HAP-1 (cell line): ENCODE data around the gene TOR1AIP1.
A peak's percentile ranks its signal among the peaks of the same experiment; 100 is the strongest.

Experiments used
- DNase-seq, 2 experiments: peaks; one replicate each; pipeline ENCODE4 v3.0.0-alpha.2; 2016 to 2020; ENCODE audit warnings: low spot score in 2 of 2
- H3K27me3 ChIP-seq: fragments of 250-450 bp; sonication (Bioruptor Pico); 2 replicates; pipeline ENCODE4 v1.5.1; 2020; ENCODE audit warnings: low read depth, mild to moderate bottlenecking, moderate library complexity
- H3K36me3 ChIP-seq: fragments of 250-450 bp; sonication (Bioruptor Pico); replicated peaks from 2 replicates; pipeline ENCODE4 v1.5.1; 2020; ENCODE audit warnings: mild to moderate bottlenecking
- H3K4me1 ChIP-seq: fragments of 250-450 bp; sonication (Bioruptor Pico); 2 replicates; pipeline ENCODE4 v1.5.1; 2020; ENCODE audit warnings: mild to moderate bottlenecking
- H3K4me3 ChIP-seq: fragments of 250-450 bp; sonication (Bioruptor Pico); 2 replicates; pipeline ENCODE4 v1.5.1; 2020; ENCODE audit warnings: mild to moderate bottlenecking, moderate library complexity
- H3K9me3 ChIP-seq: fragments of 250-450 bp; sonication (Bioruptor Pico); 2 replicates; pipeline ENCODE4 v1.5.1; 2020; ENCODE audit warnings: mild to moderate bottlenecking, moderate library complexity
- in situ Hi-C: fragments of 300-500 bp; cut with MboI; formaldehyde crosslinking; loops from 3 replicates; pipeline ENCODE4 v1.14.3; 2020; ENCODE audit warnings: low sequenced_read_pairs, inconsistent platforms, mixed read lengths

The TOR1AIP1 gene

DNA sequence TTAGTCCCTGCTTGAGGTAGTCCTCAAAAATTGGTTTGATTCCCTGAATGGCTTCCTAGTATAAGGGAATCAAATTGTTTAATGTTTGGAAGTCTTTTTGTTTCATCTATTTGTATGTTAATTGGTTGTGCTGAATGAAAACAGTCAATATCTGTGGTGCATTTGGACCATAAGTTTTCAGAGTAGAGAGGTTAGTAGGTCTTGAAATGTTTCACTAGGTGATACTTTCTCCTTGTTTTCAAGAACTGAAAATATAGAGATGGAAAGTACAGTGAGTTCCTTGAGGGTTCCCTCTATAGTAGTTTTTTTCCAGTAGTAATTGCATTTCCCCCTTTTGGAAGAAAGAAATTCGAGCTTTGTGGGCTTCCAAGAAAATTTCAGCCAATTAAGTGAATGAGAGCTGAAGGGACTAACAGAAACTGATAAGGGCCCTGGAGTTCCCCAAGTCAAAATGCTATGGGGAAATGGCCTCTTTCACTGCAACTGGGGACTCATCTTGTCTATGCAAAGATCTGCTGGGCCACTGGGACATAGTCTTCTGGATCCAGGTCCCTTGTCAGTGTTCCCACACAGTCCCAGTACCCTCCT is 53.9 kb downstream of the TOR1AIP1 start:
- Histone ChIP-seq H3K4me3 (no peak overlapping the region), H3K36me3 (no peaks in the 10 kb centered on the region), H3K4me1 (no peaks in the 10 kb centered on the region; the same call in 1 of the 2 replicates), H3K27me3 (peaks cover 2% of the 10 kb centered on the region), H3K9me3 (no peaks in the 10 kb centered on the region)
- no peak for DNase-seq
- in situ Hi-C loops: no loop called here

- Histone ChIP-seq H3K36me3 (no peaks in the 10 kb centered on the region), H3K27me3 (peaks cover 2% of the 10 kb centered on the region), H3K4me1 (no peaks in the 10 kb centered on the region; the same call in 1 of the 2 replicates), H3K4me3 (no peak overlapping the region), H3K9me3 (no peaks in the 10 kb centered on the region)
- no peak for DNase-seq
- in situ Hi-C loops: no loop called here
Observed at GRCh38 chr1:179937668-179938254, 55.7 kb downstream of the TOR1AIP1 start.

DNA sequence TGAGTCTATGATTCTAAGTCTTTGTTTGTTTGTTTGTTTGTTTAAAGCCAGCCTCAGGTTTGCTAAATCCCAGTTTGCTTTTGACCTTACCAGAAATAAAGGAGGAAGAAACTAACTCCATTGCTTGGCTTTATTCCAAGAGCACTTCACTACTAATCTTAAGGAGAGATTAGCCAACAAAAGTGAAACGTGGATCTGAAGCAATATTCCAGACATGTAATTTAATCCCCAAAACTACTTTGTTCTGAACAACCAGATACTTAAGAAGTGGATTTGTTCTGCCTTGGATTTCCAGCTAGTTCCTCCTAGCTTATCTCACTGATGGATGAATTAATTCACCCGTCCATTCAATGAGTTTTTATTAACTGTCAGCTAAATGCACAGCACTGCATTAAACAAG is 56.7 kb downstream of the TOR1AIP1 start:
- Histone ChIP-seq H3K27me3 (peaks cover 2% of the 10 kb centered on the region), H3K4me1 (no peaks in the 10 kb centered on the region; the same call in 1 of the 2 replicates), H3K4me3 (no peak overlapping the region), H3K9me3 (no peaks in the 10 kb centered on the region), H3K36me3 (no peaks in the 10 kb centered on the region)
- DNase-seq: peak in 1 of 2 experiments; percentile 62
- in situ Hi-C loops: no loop called here

GRCh38 chr1:179939941-179940340 is 57.9 kb downstream of the TOR1AIP1 start:
- Histone ChIP-seq H3K36me3 (no peaks in the 10 kb centered on the region), H3K9me3 (no peaks in the 10 kb centered on the region), H3K27me3 (peaks cover 2% of the 10 kb centered on the region; the same call in 1 of the 2 replicates), H3K4me3 (no peak overlapping the region), H3K4me1 (no peaks in the 10 kb centered on the region; the same call in 1 of the 2 replicates)
- DNase-seq: no peak
- in situ Hi-C loops: no loop called here

GRCh38 chr1:179941454-179941853 is 59.4 kb downstream of the TOR1AIP1 start:
- Histone ChIP-seq H3K4me1 (no peaks in the 10 kb centered on the region; the same call in 1 of the 2 replicates), H3K27me3 (peaks cover 2% of the 10 kb centered on the region; the same call in 1 of the 2 replicates), H3K36me3 (no peaks in the 10 kb centered on the region), H3K9me3 (no peaks in the 10 kb centered on the region), H3K4me3 (no peak overlapping the region)
- no peak for DNase-seq
- in situ Hi-C loops: no loop called here

GRCh38 chr1:179950651-179951050 is 68.6 kb downstream of the TOR1AIP1 start:
- Histone ChIP-seq H3K4me1 (peaks cover 2% of the 10 kb centered on the region; the same call in 1 of the 2 replicates), H3K4me3 (no peak overlapping the region), H3K27me3 (no peaks in the 10 kb centered on the region), H3K36me3 (peaks cover 4% of the 10 kb centered on the region; the same call in 1 of the 2 replicates), H3K9me3 (no peaks in the 10 kb centered on the region)
- no peak for DNase-seq
- in situ Hi-C loops: no loop called here

DNA sequence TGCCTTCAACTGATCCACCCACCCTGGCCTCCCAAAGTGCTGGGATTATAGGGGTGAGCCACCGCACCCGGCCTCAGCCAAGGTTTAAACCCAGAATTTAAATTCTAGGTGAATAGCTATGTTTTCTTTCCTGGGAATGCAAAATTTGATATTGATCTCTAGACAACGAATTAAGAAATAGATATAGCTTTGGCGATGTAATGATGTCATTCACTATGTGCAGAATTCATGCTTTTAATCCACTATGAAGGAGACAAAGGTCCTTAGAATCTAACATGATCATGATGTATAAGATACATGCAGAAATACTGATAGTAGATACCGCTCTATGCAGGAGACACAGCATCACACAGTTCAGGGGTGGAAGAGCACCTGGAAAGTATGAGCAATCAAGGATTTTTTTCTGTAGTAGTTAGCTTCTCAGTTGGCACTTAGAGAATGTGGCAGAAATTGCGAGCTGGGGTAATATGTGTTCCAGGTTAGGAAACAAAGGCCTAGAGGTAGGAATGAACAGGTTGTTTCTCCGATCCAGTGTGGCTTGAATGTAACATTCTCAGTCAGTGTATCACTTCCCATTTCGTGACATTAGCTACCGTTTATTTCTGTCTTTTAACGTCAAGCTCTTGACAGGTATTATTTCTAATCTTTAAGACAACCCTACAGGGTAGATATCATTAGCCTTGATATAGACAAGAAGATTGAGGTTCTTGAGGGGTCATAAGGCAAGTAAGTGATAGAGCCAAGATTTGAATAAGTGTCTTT is 69.5 kb downstream of the TOR1AIP1 start:
- in situ Hi-C loops: no loop called here

GRCh38 chr1:179952186-179952585 is 70.1 kb downstream of the TOR1AIP1 start:
- in situ Hi-C loops: no loop called here
- no peaks in the 10 kb centered on the region for H3K27me3 ChIP-seq
- H3K36me3 ChIP-seq: peaks cover 4% of the 10 kb centered on the region; the same call in 1 of the 2 replicates
- DNase-seq: no peak
- H3K4me3 ChIP-seq: no peak overlapping the region
- peaks cover 8% of the 10 kb centered on the region for H3K4me1 ChIP-seq
- H3K9me3 ChIP-seq: no peaks in the 10 kb centered on the region

More for the DNA sequence above, 69.5 kb downstream of the TOR1AIP1 start:
- Histone ChIP-seq H3K36me3 (peaks cover 4% of the 10 kb centered on the region; the same call in 1 of the 2 replicates), H3K4me3 (no peak overlapping the region), H3K27me3 (no peaks in the 10 kb centered on the region), H3K4me1 (peaks cover 2% of the 10 kb centered on the region), H3K9me3 (no peaks in the 10 kb centered on the region)
- DNase-seq: no peak

- peaks cover 14% of the 10 kb centered on the region for H3K4me1 ChIP-seq
- H3K36me3 ChIP-seq: peaks cover 4% of the 10 kb centered on the region; the same call in 1 of the 2 replicates
- peak; percentile 33 to 36 for DNase-seq
- in situ Hi-C loops: no loop called here
- H3K4me3 ChIP-seq: peak overlapping the region; percentile 93
- no peaks in the 10 kb centered on the region for H3K9me3 ChIP-seq
- H3K27me3 ChIP-seq: no peaks in the 10 kb centered on the region
Observed at GRCh38 chr1:179953974-179954492, 71.9 kb downstream of the TOR1AIP1 start.

GRCh38 chr1:179954493-179955286 is 72.6 kb downstream of the TOR1AIP1 start, which contains the start of gene CEP350:
CEP350 (plus strand) TSS chr1:179954810; CDS start chr1:179986182, 31,372 bp downstream.
- in situ Hi-C loops: no loop called here
- DNase-seq: peak; percentile 99

GRCh38 chr1:179955287-179955680 is 73.2 kb downstream of the TOR1AIP1 start:
- Histone ChIP-seq H3K4me3 (peak overlapping the region; percentile 93), H3K27me3 (no peaks in the 10 kb centered on the region), H3K4me1 (peaks cover 14% of the 10 kb centered on the region), H3K36me3 (peaks cover 4% of the 10 kb centered on the region; the same call in 1 of the 2 replicates), H3K9me3 (no peaks in the 10 kb centered on the region)
- in situ Hi-C loops: no loop called here
- peak; percentile 17 to 61 for DNase-seq

More at GRCh38 chr1:179954493-179955286, 72.6 kb downstream of the TOR1AIP1 start, which contains the start of gene CEP350:
- Histone ChIP-seq H3K9me3 (no peaks in the 10 kb centered on the region), H3K4me1 (peaks cover 14% of the 10 kb centered on the region), H3K4me3 (peak within 1 kb of the TSS; percentile 93), H3K27me3 (no peaks in the 10 kb centered on the region), H3K36me3 (peaks cover 4% of the 10 kb centered on the region; the same call in 1 of the 2 replicates)

- Histone ChIP-seq H3K4me1 (peaks cover 14% of the 10 kb centered on the region), H3K36me3 (peaks cover 4% of the 10 kb centered on the region; the same call in 1 of the 2 replicates), H3K4me3 (peak overlapping the region; percentile 93), H3K27me3 (no peaks in the 10 kb centered on the region), H3K9me3 (no peaks in the 10 kb centered on the region)
- in situ Hi-C loops: no loop called here
- DNase-seq: no peak
Observed at GRCh38 chr1:179955731-179956130, 73.6 kb downstream of the TOR1AIP1 start.

- H3K36me3 ChIP-seq: peaks cover 4% of the 10 kb centered on the region; the same call in 1 of the 2 replicates
- no peak for DNase-seq
- H3K27me3 ChIP-seq: no peaks in the 10 kb centered on the region
- in situ Hi-C loops: no loop called here
- no peak overlapping the region for H3K4me3 ChIP-seq
- no peaks in the 10 kb centered on the region for H3K9me3 ChIP-seq
- peaks cover 14% of the 10 kb centered on the region for H3K4me1 ChIP-seq
Observed at GRCh38 chr1:179958359-179958758, 76.3 kb downstream of the TOR1AIP1 start.
